HG03039 (cell line): ENCODE results near the gene CHPF.

ENCODE experiments used
- ATAC-seq: cut with Tn5 transposase; IDR thresholded peaks from one replicate; pipeline ENCODE4 v1.9.1; 2021; ENCODE audit warnings: mild to moderate bottlenecking, moderate library complexity; ENCODE audit not compliant: unreplicated experiment

The CHPF gene

DNA sequence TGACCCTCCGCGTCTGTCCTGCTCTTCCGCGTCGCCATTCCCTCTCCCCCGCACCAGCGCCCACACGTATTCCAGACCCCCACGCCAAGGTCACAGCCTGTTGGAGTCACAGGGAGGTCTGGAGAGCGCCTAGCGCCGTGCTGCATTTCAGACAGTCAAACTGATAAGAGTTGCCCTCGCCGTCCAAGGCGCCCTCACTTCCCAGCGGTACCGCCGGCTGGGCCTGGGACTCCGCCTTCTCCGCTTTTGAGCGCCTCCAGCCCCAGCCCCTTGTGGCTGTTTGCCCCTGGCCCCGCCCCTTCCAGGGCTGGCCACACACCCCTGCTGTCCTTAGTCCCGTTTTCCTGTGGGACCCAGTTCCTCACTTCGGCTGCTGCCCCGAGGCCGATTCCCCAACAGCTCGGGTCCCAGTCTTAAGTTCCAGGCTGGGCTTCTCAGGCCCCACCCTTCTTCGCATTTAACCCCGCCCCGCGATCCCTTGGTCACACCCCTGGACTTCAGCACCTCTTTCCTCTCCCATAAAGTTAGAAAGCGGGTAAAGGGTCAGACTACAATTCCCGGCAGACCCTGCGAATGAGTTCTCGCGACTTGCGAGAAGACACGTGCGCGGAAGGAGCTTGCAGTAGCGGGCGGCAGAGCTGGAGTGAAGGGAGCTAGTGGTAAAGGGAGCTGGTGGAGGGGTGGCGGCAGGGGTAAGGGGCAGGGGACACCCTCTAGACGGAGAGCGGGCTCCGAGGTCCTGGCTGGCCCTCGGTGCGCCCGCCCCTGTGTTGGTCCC, 45.1 kb downstream of the CHPF start, which contains the start of gene GMPPA:
GMPPA (plus strand) TSS at position 612 of the 778 bp plus-strand sequence. CDS start 1,085 bp downstream, outside the sequence.
- ATAC-seq: peak; percentile 88

DNA sequence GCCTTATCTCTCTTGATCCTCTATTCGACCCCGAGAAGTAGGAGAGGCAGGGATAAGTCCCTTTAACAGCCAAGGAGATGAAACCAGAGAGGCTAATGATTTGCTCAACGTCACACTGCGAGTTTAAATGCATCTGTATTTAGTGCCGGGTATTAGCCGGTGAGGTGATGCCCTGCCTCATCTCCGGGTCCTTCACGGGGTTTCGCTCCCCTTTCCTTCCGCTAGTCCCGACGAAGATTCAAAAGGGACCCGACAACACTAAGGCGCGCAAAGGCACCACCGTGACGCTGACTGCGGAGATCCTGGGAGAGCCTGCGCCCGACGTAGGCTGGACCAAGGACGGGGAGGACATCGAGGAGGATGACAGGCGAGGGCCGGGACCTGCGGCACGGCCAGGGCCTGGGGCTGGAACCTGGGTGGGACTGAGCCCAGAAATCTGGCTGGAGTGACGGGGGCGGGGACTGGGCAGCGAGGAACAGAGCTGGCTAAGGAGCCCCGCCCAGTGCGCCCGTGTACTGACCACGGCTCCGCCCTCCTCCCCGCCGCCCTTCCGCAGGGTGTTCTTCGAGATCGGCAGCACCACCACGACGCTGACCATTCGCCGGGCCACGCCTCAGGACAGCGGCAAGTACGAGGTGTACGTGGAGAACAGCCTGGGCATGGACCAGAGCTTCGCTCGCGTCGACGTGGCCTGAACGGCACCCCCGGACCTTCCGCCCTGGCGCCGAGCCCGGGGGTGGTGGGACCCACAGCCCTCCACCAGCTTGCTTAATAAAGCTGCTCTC, 45.9 kb downstream of the CHPF start:
- ATAC-seq: peak; percentile 22

DNA sequence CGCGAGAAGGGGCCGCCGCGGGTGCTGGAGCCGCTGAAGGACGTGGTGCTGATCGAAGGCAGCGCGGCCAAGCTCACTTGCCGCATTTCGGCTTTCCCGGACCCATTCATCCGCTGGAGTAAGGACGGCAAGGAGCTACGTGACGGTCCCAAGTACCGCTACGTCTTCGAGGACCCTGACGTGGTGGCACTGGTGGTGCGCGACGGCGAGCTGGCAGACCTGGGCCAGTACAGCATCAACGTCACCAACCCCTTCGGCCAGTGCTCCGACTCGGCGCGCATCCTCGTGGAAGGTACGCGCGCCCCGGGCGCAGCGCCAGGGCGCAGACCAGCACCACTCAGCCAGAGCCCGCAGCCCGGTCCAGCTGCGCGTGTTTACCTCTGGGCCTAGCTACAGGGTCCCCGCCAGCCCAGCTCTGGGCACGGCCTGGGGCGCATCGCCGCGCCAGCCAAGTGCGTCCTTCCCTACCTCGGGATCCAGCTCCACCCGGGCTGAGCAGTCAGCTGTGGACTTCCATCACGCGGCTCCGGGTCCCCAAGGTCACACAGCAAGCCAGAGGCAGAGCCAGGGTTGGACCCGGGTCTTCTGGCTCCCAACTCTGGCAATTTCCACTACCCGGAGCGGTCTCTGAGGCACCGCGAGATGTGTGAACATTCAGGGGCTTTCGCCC, 46.6 kb downstream of the CHPF start:
- no peak for ATAC-seq

DNA sequence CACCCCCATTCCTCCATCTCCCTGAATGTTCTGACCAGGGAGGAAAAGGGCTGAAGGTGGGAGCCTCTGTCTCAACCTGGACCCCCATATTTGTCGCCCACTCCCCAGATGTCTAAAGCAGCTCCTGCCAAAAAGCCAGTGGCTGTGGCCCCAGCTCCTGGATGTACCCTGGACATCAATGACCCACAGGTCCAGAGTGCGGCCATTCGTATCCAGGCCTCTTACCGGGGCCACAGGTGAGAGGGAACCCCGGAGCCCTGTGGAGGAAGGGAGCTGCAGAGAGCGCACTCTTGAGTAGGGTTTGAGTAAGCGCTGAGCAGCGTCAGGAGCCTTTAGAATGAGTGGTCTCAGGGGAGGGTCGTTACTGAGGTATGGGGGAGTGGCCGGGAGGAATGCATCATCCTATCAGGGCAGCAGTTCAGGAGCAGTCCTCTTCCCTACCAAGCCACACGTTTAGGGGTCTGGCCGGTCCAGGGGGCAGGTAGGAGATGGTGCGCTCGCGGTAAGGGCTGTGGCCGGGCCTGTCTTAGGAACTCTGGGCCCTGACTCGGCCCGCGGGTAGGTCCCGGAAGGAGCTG, 47.3 kb downstream of the CHPF start:
- no peak for ATAC-seq

DNA sequence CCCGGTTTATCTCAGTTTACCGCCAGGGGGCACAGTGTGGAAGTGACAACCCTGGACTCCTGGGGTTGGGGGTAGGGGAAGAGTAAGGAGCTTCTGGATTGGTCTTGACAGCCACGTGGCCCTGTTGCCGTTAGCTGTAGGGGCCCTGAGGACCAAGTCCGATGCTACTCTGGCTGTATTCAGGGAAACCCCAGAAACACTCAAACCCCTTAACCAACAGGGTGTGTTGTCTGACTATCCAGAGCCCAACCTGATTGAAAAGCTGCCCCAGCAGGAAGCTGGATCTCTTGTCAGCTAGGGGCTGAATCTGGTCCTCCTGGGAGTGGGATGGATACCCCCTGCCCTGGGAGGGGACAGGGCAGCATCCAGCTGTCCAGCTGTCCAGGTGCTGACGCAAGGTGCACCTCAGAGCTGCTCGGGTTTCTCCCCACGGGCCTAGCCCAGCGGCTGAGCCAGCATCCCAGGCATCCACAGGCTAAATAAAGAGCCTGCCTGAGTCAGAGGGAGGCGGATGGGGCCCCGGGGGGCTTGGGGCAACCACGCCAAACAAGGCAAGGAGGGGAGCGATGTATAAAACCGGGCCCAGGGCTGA, 48.0 kb downstream of the CHPF start:
- ATAC-seq: no peak

DNA sequence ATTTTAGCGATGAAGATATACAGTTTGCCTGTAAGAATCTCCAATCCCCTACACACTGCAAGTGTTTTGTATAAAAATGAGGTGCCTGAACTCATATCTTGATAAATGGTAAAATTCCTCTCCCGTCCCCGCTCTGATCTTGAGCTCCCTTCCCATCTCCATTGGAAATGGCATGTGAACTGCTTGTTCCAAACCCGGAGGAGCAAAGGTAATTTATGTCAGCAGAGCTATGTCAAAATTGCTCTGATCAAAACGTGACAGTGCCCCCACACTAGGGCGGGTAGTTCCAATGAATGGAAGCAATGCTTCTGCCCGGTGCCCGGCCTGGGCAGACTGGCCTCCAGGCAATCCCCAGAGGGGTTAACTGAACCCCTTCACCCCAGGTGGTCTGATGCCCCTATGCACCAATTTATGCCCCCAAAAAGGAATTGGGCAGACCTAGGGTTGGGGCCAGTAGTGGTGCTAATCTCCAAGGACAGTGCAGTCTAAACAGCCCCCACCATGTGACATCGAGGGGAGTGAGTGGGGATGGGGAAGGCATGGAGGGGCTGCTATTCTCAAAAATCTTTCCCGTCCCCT, 48.6 kb downstream of the CHPF start:
- ATAC-seq: no peak

DNA sequence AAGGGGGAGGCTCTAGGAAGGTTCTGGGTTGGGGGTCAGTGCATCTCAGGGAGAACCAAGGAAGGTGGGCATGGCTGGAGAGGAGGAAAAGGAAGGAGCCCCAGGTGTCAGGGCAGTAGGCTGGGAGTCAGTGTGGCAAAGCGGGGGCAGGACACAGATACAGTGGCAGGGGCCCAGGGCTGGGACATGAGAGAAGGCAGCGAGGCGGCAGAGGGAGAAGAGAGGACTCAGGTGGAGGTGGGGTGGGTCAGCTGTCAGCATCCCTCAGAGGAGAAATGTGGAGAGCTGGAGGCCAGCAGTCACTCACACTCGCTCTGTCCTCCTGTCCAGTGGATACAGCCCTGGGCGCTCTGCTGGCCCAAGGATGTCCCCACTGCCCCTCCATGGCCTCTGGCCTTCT, 50.5 kb downstream of the CHPF start:
- ATAC-seq: no peak

DNA sequence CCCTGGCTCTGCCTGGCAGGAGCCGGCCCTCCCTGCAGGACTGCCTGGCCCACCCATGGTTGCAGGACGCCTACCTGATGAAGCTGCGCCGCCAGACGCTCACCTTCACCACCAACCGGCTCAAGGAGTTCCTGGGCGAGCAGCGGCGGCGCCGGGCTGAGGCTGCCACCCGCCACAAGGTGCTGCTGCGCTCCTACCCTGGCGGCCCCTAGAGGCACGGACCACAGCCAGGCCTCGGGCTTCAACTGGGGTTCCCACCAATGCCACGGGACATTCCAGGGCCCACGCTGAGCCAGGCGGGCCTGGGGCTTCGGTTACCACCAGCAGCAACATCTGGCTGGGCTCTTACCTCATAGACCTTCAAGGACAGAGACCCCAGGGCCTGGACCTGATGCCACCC, 51.0 kb downstream of the CHPF start:
- ATAC-seq: no peak

DNA sequence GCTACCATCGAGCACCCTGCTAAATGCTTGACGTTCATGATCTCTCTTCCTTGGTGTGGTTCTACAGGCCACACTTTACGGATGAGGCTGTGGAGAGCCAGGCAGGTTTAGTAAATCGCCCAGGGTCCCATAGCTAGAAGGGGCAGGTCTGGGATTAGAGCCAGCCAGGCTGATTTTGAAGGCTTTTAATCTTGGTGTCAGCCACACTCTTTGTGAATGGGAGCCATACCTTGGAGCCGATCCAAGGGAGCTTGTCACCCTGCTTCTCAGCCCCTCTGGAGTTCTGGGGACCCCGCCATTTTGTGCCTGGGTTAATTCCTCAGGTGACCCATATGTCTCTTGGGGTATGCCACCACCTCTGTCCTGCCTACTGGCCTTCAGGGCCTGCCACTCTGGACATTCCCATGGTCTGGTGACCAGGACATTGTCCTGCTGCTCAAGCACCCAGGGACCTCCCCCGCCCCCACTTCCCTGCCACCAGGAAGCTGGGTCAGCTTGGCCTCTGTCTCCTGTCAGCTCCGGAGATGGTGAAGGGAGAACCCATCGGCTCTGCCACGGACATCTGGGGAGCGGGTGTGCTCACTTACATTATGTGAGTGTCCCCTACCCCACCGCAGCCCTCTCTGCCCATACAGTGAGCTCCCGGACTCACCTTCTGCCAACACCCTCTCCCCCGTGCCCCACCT, 52.2 kb downstream of the CHPF start:
- no peak for ATAC-seq

DNA sequence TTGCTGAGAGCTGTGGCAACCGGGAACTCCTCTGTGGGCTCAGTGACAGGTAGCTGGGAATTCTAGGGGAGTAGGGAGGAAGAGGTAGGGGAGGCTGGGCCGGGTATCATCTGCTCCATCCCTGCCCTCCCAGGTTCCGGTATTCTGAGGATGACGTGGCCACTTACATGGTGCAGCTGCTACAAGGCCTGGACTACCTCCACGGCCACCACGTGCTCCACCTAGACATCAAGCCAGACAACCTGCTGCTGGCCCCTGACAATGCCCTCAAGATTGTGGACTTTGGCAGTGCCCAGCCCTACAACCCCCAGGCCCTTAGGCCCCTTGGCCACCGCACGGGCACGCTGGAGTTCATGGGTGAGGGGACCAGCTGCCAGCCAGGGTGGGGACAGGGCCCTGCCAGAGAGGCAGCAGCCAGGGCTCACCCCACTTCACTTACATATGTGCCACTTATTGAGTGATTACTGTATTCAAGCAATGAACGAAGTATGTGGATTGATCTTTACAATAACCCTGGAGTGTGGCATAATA, 52.9 kb downstream of the CHPF start:
- no peak for ATAC-seq

DNA sequence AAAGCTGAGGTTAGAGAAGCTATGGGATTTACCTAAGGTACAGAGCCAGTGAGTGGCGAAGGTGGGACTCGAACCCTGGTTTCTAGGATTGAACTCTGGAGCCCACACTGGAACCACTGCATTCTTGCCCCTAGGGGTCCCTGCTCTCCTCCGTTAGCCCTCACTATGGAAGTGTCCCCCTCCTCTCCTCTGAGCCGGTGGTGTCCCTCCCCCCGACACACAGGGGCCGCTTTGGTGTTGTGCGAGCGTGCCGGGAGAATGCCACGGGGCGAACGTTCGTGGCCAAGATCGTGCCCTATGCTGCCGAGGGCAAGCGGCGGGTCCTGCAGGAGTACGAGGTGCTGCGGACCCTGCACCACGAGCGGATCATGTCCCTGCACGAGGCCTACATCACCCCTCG, 53.4 kb downstream of the CHPF start:
- ATAC-seq: no peak

DNA sequence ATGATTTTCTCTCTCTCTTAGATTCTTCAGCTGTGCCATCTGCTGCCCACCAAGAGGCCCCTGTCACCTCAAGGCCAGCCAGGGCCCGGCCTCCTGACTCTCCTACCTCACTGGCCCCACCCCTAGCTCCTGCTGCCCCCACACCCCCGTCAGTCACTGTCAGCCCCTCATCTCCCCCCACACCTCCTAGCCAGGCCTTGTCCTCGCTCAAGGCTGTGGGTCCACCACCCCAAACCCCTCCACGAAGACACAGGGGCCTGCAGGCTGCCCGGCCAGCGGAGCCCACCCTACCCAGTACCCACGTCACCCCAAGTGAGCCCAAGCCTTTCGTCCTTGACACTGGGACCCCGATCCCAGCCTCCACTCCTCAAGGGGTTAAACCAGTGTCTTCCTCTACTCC, 54.3 kb downstream of the CHPF start:
- no peak for ATAC-seq
